B cell (primary cell): ENCODE data around the gene TPCN1.

Source experiments
- EZH2 ChIP-seq: IDR thresholded peaks from 2 replicates; pipeline ENCODE4 v1.6.1; 2012; ENCODE audit warnings: borderline replicate concordance, low read depth, mild to moderate bottlenecking, moderate library complexity, low read length; ENCODE audit not compliant: insufficient read depth, poor library complexity, severe bottlenecking
- TF ChIP-seq, protein P1 (sequence below): fragments of 200-600 bp; IDR thresholded peaks from one replicate; pipeline ENCODE4 v1.8.0; 2022; ENCODE audit warnings: antibody characterized with exemption, mild to moderate bottlenecking

DNA sequence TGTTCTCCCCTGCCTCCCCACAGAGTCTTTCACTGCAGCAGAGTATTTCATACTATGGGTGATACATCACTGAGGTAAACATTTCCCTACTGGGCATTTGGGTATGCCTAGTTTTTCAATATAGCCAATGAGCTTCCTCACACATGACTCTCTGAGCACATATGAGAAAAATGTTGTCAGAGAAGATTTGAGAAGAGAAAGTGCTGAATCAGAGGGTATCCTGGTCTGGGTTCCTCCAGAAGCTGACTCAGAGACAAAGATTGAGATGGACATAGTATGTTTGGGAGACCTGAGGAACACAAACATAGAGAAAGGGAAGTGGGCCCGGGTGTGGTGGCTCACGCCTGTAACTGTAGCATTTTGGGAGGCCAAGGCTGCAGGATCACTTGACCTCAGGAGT, 101.1 kb downstream of the TPCN1 start:
- TF ChIP-seq, protein P1, sequence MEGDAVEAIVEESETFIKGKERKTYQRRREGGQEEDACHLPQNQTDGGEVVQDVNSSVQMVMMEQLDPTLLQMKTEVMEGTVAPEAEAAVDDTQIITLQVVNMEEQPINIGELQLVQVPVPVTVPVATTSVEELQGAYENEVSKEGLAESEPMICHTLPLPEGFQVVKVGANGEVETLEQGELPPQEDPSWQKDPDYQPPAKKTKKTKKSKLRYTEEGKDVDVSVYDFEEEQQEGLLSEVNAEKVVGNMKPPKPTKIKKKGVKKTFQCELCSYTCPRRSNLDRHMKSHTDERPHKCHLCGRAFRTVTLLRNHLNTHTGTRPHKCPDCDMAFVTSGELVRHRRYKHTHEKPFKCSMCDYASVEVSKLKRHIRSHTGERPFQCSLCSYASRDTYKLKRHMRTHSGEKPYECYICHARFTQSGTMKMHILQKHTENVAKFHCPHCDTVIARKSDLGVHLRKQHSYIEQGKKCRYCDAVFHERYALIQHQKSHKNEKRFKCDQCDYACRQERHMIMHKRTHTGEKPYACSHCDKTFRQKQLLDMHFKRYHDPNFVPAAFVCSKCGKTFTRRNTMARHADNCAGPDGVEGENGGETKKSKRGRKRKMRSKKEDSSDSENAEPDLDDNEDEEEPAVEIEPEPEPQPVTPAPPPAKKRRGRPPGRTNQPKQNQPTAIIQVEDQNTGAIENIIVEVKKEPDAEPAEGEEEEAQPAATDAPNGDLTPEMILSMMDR = no peak
- TF ChIP-seq EZH2 = no peak
